K562 (cell line): ENCODE data around the gene TOM1. TPM values are rescaled to one million over a fixed set of nuclear protein-coding genes. Genes with fewer than 3 reads are reported as not detected.
A peak's percentile ranks its signal among the peaks of the same experiment; 100 is the strongest.

Experiments used
- ATAC-seq: fragments of 200-7000 bp; cut with Tn5 transposase; 3 replicates; pipeline ENCODE4 v1.9.1; 2020; ENCODE audit warnings: moderate library complexity
- BruUV-seq: library from RNA; stranded (reverse); fragments of 400-500 nt; replicated peaks from 2 replicates; lab custom pipeline; 2021; lab: Mats Ljungman, UMichigan
- CTCF ChIA-PET: fragments of 300-600 bp; formaldehyde crosslinking; extraction: SDS; loops from one replicate; lab custom pipeline; 2021; ENCODE audit warnings: low intra/inter-chr PET ratio; lab: Yijun Ruan, JAX
- POLR2A ChIA-PET: fragments of 300-600, 350-650 bp; sonication (Branson Sonifier 250); formaldehyde crosslinking; extraction: SDS; loops from one replicate; lab custom pipeline; 2021; ENCODE audit warnings: antibody characterized with exemption, inconsistent platforms; lab: Yijun Ruan, JAX
- DNase-seq, 4 experiments: peaks; one replicate each; pipeline versions ENCODE4 v3.0.0 to v3.0.0-alpha.2; 2011 to 2018; ENCODE audit warnings: low spot score in 3 of 4, mixed read lengths in 3 of 4; ENCODE audit errors: extremely low read depth in 1 of 4
- FAIRE-seq: peaks from 2 replicates; lab custom pipeline; 2011; peaks lifted over from hg19 to GRCh38; lab: Jason Lieb, UNC
- H2AFZ ChIP-seq: 2 replicates; pipeline ENCODE4 v1.6.0; 2011; ENCODE audit warnings: low read depth, low read length, control low read depth, inconsistent platforms
- H3K27ac ChIP-seq: fragments of 200-600 bp; 3 replicates; pipeline ENCODE4 v1.8.0; 2011; ENCODE audit warnings: low read depth, mild to moderate bottlenecking, control low read depth, inconsistent platforms, low read length, moderate library complexity, mixed read lengths; ENCODE audit errors: extremely low read depth
- H3K27me3 ChIP-seq, 2 experiments: fragments of 300-600 bp in 1 of 2; 2 replicates in 1 of 2; 3 replicates in 1 of 2; pipeline versions ENCODE4 v1.6.0 to v1.8.0; 2011; ENCODE audit warnings: inconsistent platforms in 2 of 2, low read length in 2 of 2, mild to moderate bottlenecking in 1 of 2, mixed read lengths in 1 of 2, moderate library complexity in 1 of 2; ENCODE audit not compliant: control insufficient read depth in 2 of 2, insufficient read depth in 2 of 2
- H3K36me3 ChIP-seq: fragments of 300-600 bp; 3 replicates; pipeline ENCODE4 v1.8.0; 2011; ENCODE audit warnings: mild to moderate bottlenecking, low read length, inconsistent platforms; ENCODE audit not compliant: control insufficient read depth, insufficient read depth
- H3K4me1 ChIP-seq, 2 experiments: fragments of 200-600 bp in 1 of 2; replicated peaks in 1 of 2; 2 replicates in 1 of 2; 3 replicates in 1 of 2; pipeline versions ENCODE4 v1.5.1 to v1.8.0; 2011; ENCODE audit warnings: inconsistent platforms in 2 of 2, low read length in 2 of 2, mild to moderate bottlenecking in 1 of 2, mixed read lengths in 1 of 2, moderate library complexity in 1 of 2; ENCODE audit not compliant: control insufficient read depth in 2 of 2, insufficient read depth in 2 of 2
- H3K4me2 ChIP-seq: 2 replicates; pipeline ENCODE4 v1.6.1; 2011; ENCODE audit warnings: low read length, control low read depth, inconsistent platforms, mixed read lengths; ENCODE audit not compliant: insufficient read depth
- H3K4me3 ChIP-seq: fragments of 200-600 bp; sonication (generic), shearing (Covaris generic); 2 replicates; pipeline ENCODE4 v1.5.1; 2016; ENCODE audit warnings: control low read depth, inconsistent platforms
- H3K79me2 ChIP-seq: fragments of 200-600 bp; 3 replicates; pipeline ENCODE4 v1.8.0; 2011; ENCODE audit warnings: low read length, inconsistent platforms; ENCODE audit not compliant: control insufficient read depth, insufficient read depth
- H3K9ac ChIP-seq, 2 experiments: 2 replicates each; pipeline versions ENCODE4 v1.6.0 to v1.6.1; 2011; ENCODE audit warnings: low read depth in 2 of 2, low read length in 2 of 2, control low read depth in 1 of 2, inconsistent platforms in 1 of 2, mild to moderate bottlenecking in 1 of 2, mixed read lengths in 1 of 2; ENCODE audit not compliant: insufficient read depth in 1 of 2
- H3K9me1 ChIP-seq: one replicate; pipeline ENCODE4 v1.6.0; 2011; ENCODE audit warnings: inconsistent platforms, mild to moderate bottlenecking, low read length, moderate library complexity; ENCODE audit not compliant: control insufficient read depth, insufficient read depth
- H3K9me3 ChIP-seq: replicated peaks from 2 replicates; pipeline ENCODE4 v1.5.1; 2011; ENCODE audit warnings: low read depth, low read length, inconsistent platforms; ENCODE audit not compliant: control insufficient read depth, insufficient read depth
- H4K20me1 ChIP-seq: replicated peaks from 2 replicates; pipeline ENCODE4 v1.6.1; 2011; ENCODE audit warnings: low read length, inconsistent platforms, mixed read lengths; ENCODE audit not compliant: control insufficient read depth, insufficient read depth
- HDAC8 ChIP-seq: fragments of 450-650 bp; IDR thresholded peaks from 2 replicates; pipeline ENCODE4 v1.6.1; 2016; ENCODE audit warnings: mild to moderate bottlenecking, missing genetic modification characterization, moderate library complexity, missing compliant biosample characterization
- MAZ ChIP-seq, 2 experiments: fragments of 450-650 bp in 1 of 2; sonication (generic) in 1 of 2; formaldehyde crosslinking; IDR thresholded peaks in 1 of 2; conservative IDR thresholded peaks in 1 of 2; 2 replicates each; pipeline versions ENCODE4 v1.4.0 to v1.5.0; 2020; ENCODE audit warnings: mild to moderate bottlenecking in 1 of 2, missing genetic modification reagents in 1 of 2
- MXI1 ChIP-seq: IDR thresholded peaks from 2 replicates; pipeline ENCODE4 v1.6.1; 2011; ENCODE audit warnings: low read depth, mild to moderate bottlenecking, improper control_type of control experiment, low read length
- NUFIP1 ChIP-seq: fragments of 450-650 bp; IDR thresholded peaks from 2 replicates; pipeline ENCODE4 v1.6.1; 2018; ENCODE audit not compliant: partially characterized antibody
- PCBP1 ChIP-seq: fragments of 200-400 bp; formaldehyde crosslinking; IDR thresholded peaks from 2 replicates; pipeline ENCODE4 v1.6.1; 2018; ENCODE audit warnings: mild to moderate bottlenecking, low read depth, low read length; ENCODE audit not compliant: poor library complexity, severe bottlenecking
- POLR2AphosphoS2 ChIP-seq: IDR thresholded peaks from 2 replicates; pipeline ENCODE4 v1.6.1; 2012; ENCODE audit warnings: low read length, improper control_type of control experiment
- TAF7 ChIP-seq: fragments of 450-650 bp; IDR thresholded peaks from 2 replicates; pipeline ENCODE4 v1.6.1; 2016; ENCODE audit warnings: missing genetic modification characterization, missing compliant biosample characterization
- ZNF174 ChIP-seq: fragments of 250-450 bp; sonication (Bioruptor Pico); IDR thresholded peaks from 2 replicates; pipeline ENCODE4 v1.4.0; 2020; ENCODE audit warnings: mild to moderate bottlenecking
- ZNF311 ChIP-seq: fragments of 250-450 bp; sonication (Bioruptor Pico); IDR thresholded peaks from 2 replicates; pipeline ENCODE4 v1.4.0; 2020; ENCODE audit warnings: mild to moderate bottlenecking, moderate library complexity
- ZNF561 ChIP-seq: fragments of 450-650 bp; formaldehyde crosslinking; conservative IDR thresholded peaks from 2 replicates; pipeline ENCODE4 v1.4.0; 2020; ENCODE audit warnings: mild to moderate bottlenecking, moderate library complexity
- WGBS: fragments of 100-300 bp; shearing (Covaris generic); methylation state at CpG from one replicate; pipeline ENCODE4 v1.1.6; 2016; ENCODE audit warnings: low coverage, mixed read lengths; ENCODE audit not compliant: insufficient coverage; ENCODE audit errors: missing lambda C conversion rate; 5-methylcytosine and 5-hydroxymethylcytosine counted together
- in situ Hi-C: fragments of 300-500 bp; cut with MboI; formaldehyde crosslinking; loops from 4 replicates; pipeline ENCODE4 v1.15.0; 2018; ENCODE audit warnings: inconsistent platforms, mixed read lengths
- intact Hi-C: fragments of 100-400 bp; cut with micrococcal nuclease; formaldehyde crosslinking; loops from 2 replicates; pipeline ENCODE4 v1.14.2; 2022
- polyA plus RNA-seq, 8 experiments: library from polyadenylated mRNA; depleted of rRNA in 4 of 8; stranded (reverse) in 5 of 8; unstranded in 3 of 8; fragments of >200 nt; fragmentation: Nextera tagmentation in 2 of 8; fragmentation: Illumina TruSeq in 1 of 8; extraction: Ambion mirVana in 2 of 8; extraction: Trizol in 1 of 8; gene quantifications; 2 replicates each; pipeline versions ENCODE4 v1.2.1 to v1.2.3, GENCODE V29; 2011 to 2014; ENCODE audit warnings: inconsistent platforms in 1 of 8, missing spikeins in 1 of 8
- total RNA-seq, 7 experiments: library from RNA; depleted of rRNA in 6 of 7; stranded (reverse); fragments of >200 nt in 6 of 7; fragmentation: Illumina TruSeq in 2 of 7; extraction: Trizol in 2 of 7; gene quantifications; 2 replicates each; pipeline versions ENCODE4 v1.2.1 to v1.2.3, GENCODE V29; 2011 to 2021; ENCODE audit warnings: low replicate concordance in 1 of 7
- TF ChIP-seq, protein P1 (sequence below): fragments of 250-450 bp; sonication (Bioruptor Pico); IDR thresholded peaks from 2 replicates; pipeline ENCODE4 v1.5.0; 2022; ENCODE audit warnings: mild to moderate bottlenecking

TOM1 gene
- total and polyA plus RNA-seq, 9 of the 15 experiments (the other 6 are each of a cell fraction or from before 2014, with no cell fraction given), result 0.64 to 20.6 (median 12.0) TPM

DNA sequence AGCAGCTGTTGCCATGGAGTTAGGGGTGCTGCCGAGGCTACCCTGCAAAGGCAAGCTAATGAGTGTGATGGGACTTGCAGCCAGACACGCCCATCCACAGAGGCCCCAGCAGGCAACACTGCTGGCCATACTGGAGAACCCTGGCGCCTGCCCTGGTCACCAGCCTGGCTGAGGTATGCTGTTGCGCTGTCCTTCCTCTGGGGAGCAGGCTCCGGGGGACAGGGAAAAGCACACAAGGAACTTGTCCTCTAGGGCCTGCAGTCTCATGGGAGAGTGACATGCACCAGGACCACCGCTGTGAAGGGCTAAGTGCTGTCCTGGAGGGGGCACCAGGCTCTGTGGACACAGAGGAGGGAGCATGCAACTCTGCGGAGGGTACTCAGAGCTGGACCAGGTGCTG lies 35.8 kb downstream of the TOM1 start:
- CTCF ChIA-PET, result no interaction called here
- ATAC-seq (peak; percentile 45; the same call in 2 of the 3 replicates), FAIRE-seq (no peak)
- Histone ChIP-seq H3K27me3 (no peaks in the 10 kb centered on the region), H3K36me3 (peaks cover 35% of the 10 kb centered on the region; the same call in 2 of the 3 replicates), H3K27ac (no peak overlapping the region), H3K79me2 (no peaks in the 10 kb centered on the region), H3K4me2 (no peak overlapping the region), H3K9me1 (no peaks in the 10 kb centered on the region), H2AFZ (no peak overlapping the region), H3K4me3 (no peak overlapping the region), H3K9ac (no peak overlapping the region; a peak in 1 of 4 replicates), H4K20me1 (no peaks in the 10 kb centered on the region), H3K4me1 (peaks cover 2 to 15% of the 10 kb centered on the region in 2 experiments; a peak in 2 of 5 replicates), H3K9me3 (no peaks in the 10 kb centered on the region)
- 72% methylated on average over 5 of the region's 7 CpGs for WGBS
- intact Hi-C loops, result no loop called here
- no TSS peak for BruUV-seq
- POLR2A ChIA-PET, result interaction anchor here (0.7 to 1.0 kb wide), 2 partner anchors 26 to 83 kb away, joined by 3 to 4 read pairs; no protein-coding TSS in a partner anchor
- in situ Hi-C loops, result no loop called here
- TF ChIP-seq MXI1 (no peak), ZNF174 (CRISPR knock-in tag) (no peak), NUFIP1 (no peak), TAF7 (tag) (no peak), MAZ (CRISPR knock-in tag; conservative IDR thresholded peaks at IDR 0.05 in 1 of 2, IDR thresholded peaks at IDR 0.05 in 1 of 2) (no peak), HDAC8 (tag) (no peak), ZNF311 (CRISPR knock-in tag) (no peak), PCBP1 (no peak), POLR2AphosphoS2 (no peak), ZNF561 (CRISPR knock-in tag) (no peak)
- TF ChIP-seq, protein P1, sequence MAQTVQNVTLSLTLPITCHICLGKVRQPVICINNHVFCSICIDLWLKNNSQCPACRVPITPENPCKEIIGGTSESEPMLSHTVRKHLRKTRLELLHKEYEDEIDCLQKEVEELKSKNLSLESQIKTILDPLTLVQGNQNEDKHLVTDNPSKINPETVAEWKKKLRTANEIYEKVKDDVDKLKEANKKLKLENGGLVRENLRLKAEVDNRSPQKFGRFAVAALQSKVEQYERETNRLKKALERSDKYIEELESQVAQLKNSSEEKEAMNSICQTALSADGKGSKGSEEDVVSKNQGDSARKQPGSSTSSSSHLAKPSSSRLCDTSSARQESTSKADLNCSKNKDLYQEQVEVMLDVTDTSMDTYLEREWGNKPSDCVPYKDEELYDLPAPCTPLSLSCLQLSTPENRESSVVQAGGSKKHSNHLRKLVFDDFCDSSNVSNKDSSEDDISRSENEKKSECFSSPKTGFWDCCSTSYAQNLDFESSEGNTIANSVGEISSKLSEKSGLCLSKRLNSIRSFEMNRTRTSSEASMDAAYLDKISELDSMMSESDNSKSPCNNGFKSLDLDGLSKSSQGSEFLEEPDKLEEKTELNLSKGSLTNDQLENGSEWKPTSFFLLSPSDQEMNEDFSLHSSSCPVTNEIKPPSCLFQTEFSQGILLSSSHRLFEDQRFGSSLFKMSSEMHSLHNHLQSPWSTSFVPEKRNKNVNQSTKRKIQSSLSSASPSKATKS, result no peak
- TF ChIP-seq, all 486 proteins: peak for 0
- no peak for DNase-seq
